K562 (cell line): Measurements from ENCODE around the gene SELENOF. TPM values are rescaled to one million over a fixed set of nuclear protein-coding genes. Genes with fewer than 3 reads are reported as not detected.

ENCODE experiments used
- AFF1 ChIP-seq, 2 experiments: fragments of 450-650 bp; IDR thresholded peaks; 2 replicates each; pipeline ENCODE4 v1.6.1; 2018; ENCODE audit warnings: mild to moderate bottlenecking in 2 of 2, low read depth in 1 of 2; ENCODE audit not compliant: partially characterized antibody in 2 of 2
- ELF2 ChIP-seq: fragments of 250-450 bp; sonication (Bioruptor Pico); IDR thresholded peaks from 2 replicates; pipeline ENCODE4 v1.5.0; 2021; ENCODE audit warnings: mild to moderate bottlenecking
- EP400 ChIP-seq: fragments of 450-650 bp; IDR thresholded peaks from 2 replicates; pipeline ENCODE4 v1.6.1; 2017; ENCODE audit warnings: antibody characterized with exemption, mild to moderate bottlenecking, moderate library complexity
- MEF2A ChIP-seq: IDR thresholded peaks from 2 replicates; pipeline ENCODE4 v1.6.1; 2011; ENCODE audit warnings: low read depth, mild to moderate bottlenecking, low read length, moderate library complexity; ENCODE audit not compliant: control insufficient read depth
- PBX2 ChIP-seq, 2 experiments: IDR thresholded peaks in 1 of 2; conservative IDR thresholded peaks in 1 of 2; 2 replicates each; pipeline ENCODE4 v1.6.1; 2016; ENCODE audit warnings: low read depth in 2 of 2, mild to moderate bottlenecking in 1 of 2, missing compliant biosample characterization in 1 of 2, missing genetic modification characterization in 1 of 2, moderate library complexity in 1 of 2
- SPI1 ChIP-seq: IDR thresholded peaks from 2 replicates; pipeline ENCODE4 v1.6.1; 2011; ENCODE audit warnings: low read depth, low read length, control low read depth, borderline replicate concordance
- STAG1 ChIP-seq: sonication (generic); formaldehyde crosslinking; IDR thresholded peaks from 2 replicates; pipeline ENCODE4 v1.5.0; 2020; ENCODE audit warnings: missing genetic modification reagents, borderline replicate concordance
- ZNF512 ChIP-seq: IDR thresholded peaks from 2 replicates; pipeline ENCODE4 v1.6.1; 2016; ENCODE audit warnings: missing genetic modification characterization, missing compliant biosample characterization
- ZNF707 ChIP-seq: fragments of 250-450 bp; sonication (Bioruptor Pico); conservative IDR thresholded peaks from 2 replicates; pipeline ENCODE4 v1.8.0; 2022; ENCODE audit warnings: inconsistent platforms, mild to moderate bottlenecking, moderate library complexity
- ZNF778 ChIP-seq: fragments of 450-650 bp; formaldehyde crosslinking; IDR thresholded peaks from 2 replicates; pipeline ENCODE4 v1.4.0; 2020; ENCODE audit warnings: mild to moderate bottlenecking, moderate library complexity
- ZNF780A ChIP-seq: fragments of 250-450 bp; sonication (Bioruptor Pico); IDR thresholded peaks from 2 replicates; pipeline ENCODE4 v1.5.0; 2021; ENCODE audit warnings: mild to moderate bottlenecking
- polyA plus RNA-seq, 8 experiments: library from polyadenylated mRNA; depleted of rRNA in 4 of 8; stranded (reverse) in 5 of 8; unstranded in 3 of 8; fragments of >200 nt; fragmentation: Nextera tagmentation in 2 of 8; fragmentation: Illumina TruSeq in 1 of 8; extraction: Ambion mirVana in 2 of 8; extraction: Trizol in 1 of 8; gene quantifications; 2 replicates each; pipeline versions ENCODE4 v1.2.1 to v1.2.3, GENCODE V29; 2011 to 2014; ENCODE audit warnings: inconsistent platforms in 1 of 8, missing spikeins in 1 of 8
- total RNA-seq, 7 experiments: library from RNA; depleted of rRNA in 6 of 7; stranded (reverse); fragments of >200 nt in 6 of 7; fragmentation: Illumina TruSeq in 2 of 7; extraction: Trizol in 2 of 7; gene quantifications; 2 replicates each; pipeline versions ENCODE4 v1.2.1 to v1.2.3, GENCODE V29; 2011 to 2021; ENCODE audit warnings: low replicate concordance in 1 of 7
- TF ChIP-seq, protein P1 (sequence below): fragments of 450-650 bp; formaldehyde crosslinking; IDR thresholded peaks from 2 replicates; pipeline ENCODE4 v1.4.0; 2020; ENCODE audit warnings: mild to moderate bottlenecking, moderate library complexity
- TF ChIP-seq, protein P2 (sequence below), 2 experiments: IDR thresholded peaks; 2 replicates each; pipeline ENCODE4 v1.6.1; 2012; ENCODE audit warnings: improper control_type of control experiment in 2 of 2, low read depth in 2 of 2, low read length in 2 of 2, borderline replicate concordance in 1 of 2

The SELENOF gene
- total and polyA plus RNA-seq, 9 of the 15 experiments (the other 6 are each of a cell fraction or from before 2014, with no cell fraction given) = 115 to 394 (median 215) TPM

GRCh38 chr1:86914998-86915736 is 1.2 kb upstream of the SELENOF start (continued):
- TF ChIP-seq AFF1 (IDR thresholded peaks at IDR 0.05; ENCODE audit: low read depth in 1 of 2, partially characterized antibody in 2 of 2) (peak in 1 of 2 experiments; percentile 41), EP400 (peak; percentile 10; the same call in 1 of the 2 replicates), ZNF780A (CRISPR knock-in tag) (no peak), MEF2A (no peak), ZNF707 (CRISPR knock-in tag) (peak; percentile 33; the same call in 1 of the 2 replicates), SPI1 (no peak), STAG1 (CRISPR knock-in tag) (no peak), ZNF512 (tag) (no peak), ZNF778 (CRISPR knock-in tag) (no peak), ELF2 (no peak), PBX2 (CRISPR knock-in tag; IDR thresholded peaks at IDR 0.05; ENCODE audit: low read depth) (no peak), PBX2 (tag; conservative IDR thresholded peaks at IDR 0.05; ENCODE audit: low read depth) (no peak)
- TF ChIP-seq, protein P1, sequence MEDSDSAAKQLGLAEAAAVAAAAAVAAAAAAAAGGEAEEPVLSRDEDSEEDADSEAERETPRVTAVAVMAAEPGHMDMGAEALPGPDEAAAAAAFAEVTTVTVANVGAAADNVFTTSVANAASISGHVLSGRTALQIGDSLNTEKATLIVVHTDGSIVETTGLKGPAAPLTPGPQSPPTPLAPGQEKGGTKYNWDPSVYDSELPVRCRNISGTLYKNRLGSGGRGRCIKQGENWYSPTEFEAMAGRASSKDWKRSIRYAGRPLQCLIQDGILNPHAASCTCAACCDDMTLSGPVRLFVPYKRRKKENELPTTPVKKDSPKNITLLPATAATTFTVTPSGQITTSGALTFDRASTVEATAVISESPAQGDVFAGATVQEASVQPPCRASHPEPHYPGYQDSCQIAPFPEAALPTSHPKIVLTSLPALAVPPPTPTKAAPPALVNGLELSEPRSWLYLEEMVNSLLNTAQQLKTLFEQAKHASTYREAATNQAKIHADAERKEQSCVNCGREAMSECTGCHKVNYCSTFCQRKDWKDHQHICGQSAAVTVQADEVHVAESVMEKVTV (CRISPR knock-in tag) = 0 out of 2 replicates have a peak, but pooled peaks have one; percentile 42
- TF ChIP-seq, protein P2, sequence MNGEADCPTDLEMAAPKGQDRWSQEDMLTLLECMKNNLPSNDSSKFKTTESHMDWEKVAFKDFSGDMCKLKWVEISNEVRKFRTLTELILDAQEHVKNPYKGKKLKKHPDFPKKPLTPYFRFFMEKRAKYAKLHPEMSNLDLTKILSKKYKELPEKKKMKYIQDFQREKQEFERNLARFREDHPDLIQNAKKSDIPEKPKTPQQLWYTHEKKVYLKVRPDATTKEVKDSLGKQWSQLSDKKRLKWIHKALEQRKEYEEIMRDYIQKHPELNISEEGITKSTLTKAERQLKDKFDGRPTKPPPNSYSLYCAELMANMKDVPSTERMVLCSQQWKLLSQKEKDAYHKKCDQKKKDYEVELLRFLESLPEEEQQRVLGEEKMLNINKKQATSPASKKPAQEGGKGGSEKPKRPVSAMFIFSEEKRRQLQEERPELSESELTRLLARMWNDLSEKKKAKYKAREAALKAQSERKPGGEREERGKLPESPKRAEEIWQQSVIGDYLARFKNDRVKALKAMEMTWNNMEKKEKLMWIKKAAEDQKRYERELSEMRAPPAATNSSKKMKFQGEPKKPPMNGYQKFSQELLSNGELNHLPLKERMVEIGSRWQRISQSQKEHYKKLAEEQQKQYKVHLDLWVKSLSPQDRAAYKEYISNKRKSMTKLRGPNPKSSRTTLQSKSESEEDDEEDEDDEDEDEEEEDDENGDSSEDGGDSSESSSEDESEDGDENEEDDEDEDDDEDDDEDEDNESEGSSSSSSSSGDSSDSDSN (IDR thresholded peaks at IDR 0.05; ENCODE audit: borderline replicate concordance in 1 of 2, low read depth in 2 of 2, low read length in 2 of 2) = peak in 1 of 2 experiments; percentile 39; a peak in 1 of 4 replicates
